Right lobe of liver (tissue), 6 donors: ENCODE results near the gene C8B. TPM values are rescaled to one million over a fixed set of nuclear protein-coding genes. Genes with fewer than 3 reads are reported as not detected.

Experiments
- ATAC-seq, 4 donors: fragments of 200-7000 bp; cut with Tn5 transposase; one replicate each; pipeline ENCODE4 v1.9.1; 2020; ENCODE audit warnings: mild to moderate bottlenecking in 4 of 4, moderate library complexity in 4 of 4
- DNase-seq, 3 donors: peaks; one replicate each; pipeline ENCODE4 v3.0.0-alpha.2; 2020
- H3K27ac ChIP-seq, 3 donors: fragments of 200-600 bp; one replicate each; pipeline ENCODE4 v1.8.0; 2022
- H3K27me3 ChIP-seq, 2 donors: fragments of 200-600 bp; one replicate each; pipeline ENCODE4 v1.8.0; 2022
- H3K36me3 ChIP-seq, 4 donors: fragments of 200-600 bp; sonication (generic) in 1 of 4; one replicate each; pipeline versions ENCODE4 v1.5.1 to v1.8.0; 2017 to 2022; ENCODE audit warnings: control low read depth in 1 of 4
- H3K4me1 ChIP-seq, 4 donors: fragments of 200-600 bp; sonication (generic) in 1 of 4; one replicate each; pipeline versions ENCODE4 v1.5.1 to v1.8.0; 2017 to 2022; ENCODE audit warnings: control low read depth in 1 of 4
- H3K4me3 ChIP-seq, 3 donors: fragments of 200-600 bp; one replicate each; pipeline ENCODE4 v1.8.0; 2022
- H3K9me3 ChIP-seq, 4 donors: fragments of 200-600 bp; sonication (generic) in 1 of 4; one replicate each; pipeline versions ENCODE4 v1.5.1 to v1.8.0; 2017 to 2022; ENCODE audit warnings: control low read depth in 1 of 4
- CTCF ChIP-seq, 4 donors: fragments of 200-600 bp in 3 of 4; fragments of 450-650 bp in 1 of 4; IDR thresholded peaks; one replicate each; pipeline versions ENCODE4 v1.5.1 to v1.8.0; 2016 to 2022; ENCODE audit warnings: antibody characterized with exemption in 4 of 4, mild to moderate bottlenecking in 2 of 4
- POLR2A ChIP-seq: fragments of 450-650 bp; IDR thresholded peaks from one replicate; pipeline ENCODE4 v1.6.1; 2017; ENCODE audit warnings: antibody characterized with exemption, mild to moderate bottlenecking
- WGBS: methylation state at CpG from one replicate; pipeline ENCODE4 v1.1.6; 2018; ENCODE audit warnings: low coverage, low lambda C conversion rate; ENCODE audit not compliant: insufficient coverage; ENCODE audit errors: missing lambda C conversion rate; 5-methylcytosine and 5-hydroxymethylcytosine counted together
- intact Hi-C, 2 donors: fragments of 100-400 bp; cut with DNase I; formaldehyde crosslinking; loops; one replicate each; pipeline versions ENCODE4 v1.11.2 to v1.14.1; 2022
- total RNA-seq, 6 experiments: library from RNA; depleted of rRNA in 2 of 6; stranded (reverse); fragments of >200 nt in 2 of 6; fragmentation: NEBNext Ultra II Directional in 3 of 6; extraction: Animal tissue kit (Norgen Biotek cat#: 25700) in 3 of 6; gene quantifications; one replicate each; pipeline versions ENCODE4 v1.1.0 to v1.2.4, GENCODE V29; 2016 to 2023
- donor health status: DM: no; HTN: yes; CAD: no.
- donor health status: DM: no; HTN: no; CAD: no.
- donor health status: DM: no; HTN: no; CAD: no.
- donor health status: DM: no; HTN: yes; CAD: no.
- donor health status: DM: no; HTN: yes; CAD: no.

The C8B gene
- total RNA-seq, 6 experiments from 2014 or later = 289 to 573 (median 400) TPM

- ATAC-seq (peak; percentile 24 to 59 (median 41)), DNase-seq (peak; percentile 45 to 80 (median 77))
- WGBS = 14% methylated on average over 3 of the region's 3 CpGs
- intact Hi-C loops = loop anchor here in 1 of 2 donors (5.0 kb wide), 1 partner anchor 55 kb away; no protein-coding TSS in a partner anchor
- H3K27ac ChIP-seq = peak overlapping the region; percentile 94 to 98 (median 94)
- TF ChIP-seq POLR2A (peak; percentile 79), CTCF (IDR thresholded peaks at IDR 0.05) (no peak)
- H3K36me3 ChIP-seq = no peaks in the 10 kb centered on the region
- peak overlapping the region in 2 of 3 donors; percentile 42 to 47 for H3K4me3 ChIP-seq
- H3K27me3 ChIP-seq = no peaks in the 10 kb centered on the region
- no peaks in the 10 kb centered on the region for H3K9me3 ChIP-seq
- peaks cover 0 to 30% (median 0%) of the 10 kb centered on the region in 4 donors for H3K4me1 ChIP-seq
These were observed 1.5 kb upstream of the C8B start for GRCh38 chr1:56967355-56967754.

- H3K27me3 ChIP-seq = no peaks in the 10 kb centered on the region
- H3K4me3 ChIP-seq = peak overlapping the region in 2 of 3 donors; percentile 47 to 60
- H3K9me3 ChIP-seq = no peaks in the 10 kb centered on the region
- peak overlapping the region; percentile 94 to 98 (median 94) for H3K27ac ChIP-seq
- peaks cover 0 to 37% (median 0%) of the 10 kb centered on the region in 4 donors for H3K4me1 ChIP-seq
- ATAC-seq = no peak
- 83% methylated on average over 1 of the region's 1 CpG for WGBS
- intact Hi-C loops = loop anchor here in 1 of 2 donors (5.0 kb wide), 1 partner anchor 54 kb away; no protein-coding TSS in a partner anchor
- TF ChIP-seq POLR2A (no peak), CTCF (IDR thresholded peaks at IDR 0.05) (no peak)
- no peak for DNase-seq
- no peaks in the 10 kb centered on the region for H3K36me3 ChIP-seq
These were observed 834 bp upstream of the C8B start for GRCh38 chr1:56966698-56966999.

- Histone ChIP-seq H3K27ac (peak overlapping the region; percentile 94 to 98 (median 94)), H3K4me3 (peak overlapping the region; percentile 43 to 67 (median 60)), H3K9me3 (no peaks in the 10 kb centered on the region), H3K36me3 (peaks cover 0 to 5% (median 0%) of the 10 kb centered on the region in 4 donors), H3K27me3 (no peaks in the 10 kb centered on the region), H3K4me1 (peaks cover 0 to 52% (median 2%) of the 10 kb centered on the region in 4 donors)
- WGBS = 21% methylated on average over 3 of the region's 3 CpGs
- intact Hi-C loops = loop anchor here in 1 of 2 donors (5.0 kb wide), 1 partner anchor 53 kb away; no protein-coding TSS in a partner anchor
- DNase-seq (no peak), ATAC-seq (peak in 1 of 4 donors; percentile 2)
- TF ChIP-seq CTCF (IDR thresholded peaks at IDR 0.05) (no peak), POLR2A (no peak)
These were observed 624 bp downstream of the C8B start for GRCh38 chr1:56965191-56965590.

- peak; percentile 78 for TF ChIP-seq POLR2A
- TF ChIP-seq CTCF (IDR thresholded peaks at IDR 0.05) = no peak
- Histone ChIP-seq H3K27ac (peak overlapping the region; percentile 94 to 98 (median 94)), H3K27me3 (no peaks in the 10 kb centered on the region), H3K9me3 (no peaks in the 10 kb centered on the region), H3K36me3 (peaks cover 0 to 11% (median 2%) of the 10 kb centered on the region in 4 donors), H3K4me1 (peaks cover 0 to 57% (median 6%) of the 10 kb centered on the region in 4 donors), H3K4me3 (peak overlapping the region; percentile 43 to 67 (median 60))
- intact Hi-C loops = loop anchor here in 1 of 2 donors (5.0 kb wide), 1 partner anchor 52 kb away; no protein-coding TSS in a partner anchor
- ATAC-seq (peak; percentile 19 to 46 (median 27)), DNase-seq (peak; percentile 35 to 62 (median 58))
- WGBS = 33% methylated on average over 9 of the region's 9 CpGs
These were observed 1.3 kb downstream of the C8B start for GRCh38 chr1:56964349-56965017.
